ENCODE data around the gene CAB39L.

DNA sequence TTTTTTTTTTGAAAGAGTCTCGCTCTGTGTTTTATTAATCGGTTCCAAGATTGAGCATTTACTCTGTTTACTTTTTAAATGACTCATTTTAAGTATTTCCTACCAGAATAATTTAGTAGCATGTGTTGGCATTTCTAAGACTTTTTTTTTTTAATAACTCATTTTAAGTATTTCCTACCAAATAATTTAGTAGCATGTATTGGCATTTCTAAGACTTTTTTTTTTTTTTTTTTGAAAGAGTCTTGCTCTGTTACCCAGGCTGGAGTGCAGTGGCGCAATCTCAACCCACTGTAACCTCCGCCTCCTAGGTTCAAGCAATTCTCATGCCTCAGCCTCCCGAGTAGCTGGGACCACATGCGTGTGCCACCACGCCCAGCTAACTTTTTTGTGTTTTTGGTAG lies 13.4 kb upstream of the CAB39L start:
- TF ChIP-seq POLR2AphosphoS5 (IDR thresholded peaks at IDR 0.05; ENCODE audit: insufficient read depth, low read depth, low read length) (no peak), CTCF (IDR thresholded peaks at IDR 0.05; ENCODE audit: extremely low read depth in 1 of 2, insufficient read depth in 1 of 2, low read depth in 1 of 2, low read length in 2 of 2) (no peak), POLR2A (IDR thresholded peaks at IDR 0.05; ENCODE audit: low read depth, low read length) (no peak), EZH2 (IDR thresholded peaks at IDR 0.05; ENCODE audit: borderline replicate concordance, low read depth, low read length, severe bottlenecking) (no peak), FOS (IDR thresholded peaks at IDR 0.05; ENCODE audit: borderline replicate concordance, insufficient read depth, low read length) (no peak)
- TF ChIP-seq, protein P1, sequence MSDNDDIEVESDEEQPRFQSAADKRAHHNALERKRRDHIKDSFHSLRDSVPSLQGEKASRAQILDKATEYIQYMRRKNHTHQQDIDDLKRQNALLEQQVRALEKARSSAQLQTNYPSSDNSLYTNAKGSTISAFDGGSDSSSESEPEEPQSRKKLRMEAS (IDR thresholded peaks at IDR 0.05; ENCODE audit: insufficient read depth, insufficient read length) = no peak

Data from endothelial cell of umbilical vein (primary cell).